ENCODE results near the gene ATP5PF. TPM values are rescaled to one million over a fixed set of nuclear protein-coding genes. Genes with fewer than 3 reads are reported as not detected.

The ATP5PF gene
- total and polyA plus RNA-seq, 2 donors (not counting 3 experiments of a cell fraction or from before 2014, with no cell fraction given), result 132 to 194 TPM

DNA sequence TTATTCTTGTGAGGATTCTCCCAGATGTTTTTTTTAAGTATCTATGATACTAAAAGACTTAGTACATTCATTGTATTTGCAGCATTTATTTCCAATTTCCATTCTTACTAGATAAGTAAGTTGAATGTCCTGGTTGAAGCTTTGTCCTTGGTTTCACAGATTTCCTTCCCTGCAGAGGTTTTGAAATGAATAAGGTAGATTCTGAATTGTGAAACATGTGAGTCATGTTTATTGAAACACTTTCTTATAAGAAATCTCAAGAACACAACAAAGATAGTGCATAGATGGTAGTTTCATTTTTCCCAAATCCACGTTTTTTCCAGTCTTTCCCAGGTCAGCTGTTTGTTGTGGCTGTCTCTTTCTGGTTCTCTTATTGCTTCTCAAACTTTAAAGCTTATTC lies 24.9 kb upstream of the ATP5PF start:
- H3K9ac ChIP-seq (replicated peaks; ENCODE audit: extremely low read depth, insufficient read depth, low read length), result no peak overlapping the region
- H3K79me2 ChIP-seq (ENCODE audit: control insufficient read depth, insufficient read depth, low read length), result no peaks in the 10 kb centered on the region
- no peaks in the 10 kb centered on the region for H3K27me3 ChIP-seq (ENCODE audit: control insufficient read depth in 2 of 2, insufficient read depth in 2 of 2, low read length in 2 of 2)
- CTCF ChIA-PET, result interaction anchor here (1.2 to 1.5 kb wide), 2 partner anchors 9 to 15 kb away, joined by 3 read pairs; no protein-coding TSS in a partner anchor
- no peak overlapping the region for H3K4me2 ChIP-seq (ENCODE audit: insufficient read depth, low read length)
- H3K9me1 ChIP-seq (replicated peaks; ENCODE audit: control insufficient read depth, extremely low read depth, insufficient read depth, low read length), result no peaks in the 10 kb centered on the region
- H3K9me3 ChIP-seq (replicated peaks; ENCODE audit: control insufficient read depth, insufficient read depth, low read length), result no peaks in the 10 kb centered on the region
- H3K4me1 ChIP-seq (ENCODE audit: control insufficient read depth, extremely low read depth, insufficient read depth, low read length), result peaks cover 10% of the 10 kb centered on the region
- H3K27ac ChIP-seq (ENCODE audit: insufficient read depth, low read depth, low read length), result no peak overlapping the region
- H3K36me3 ChIP-seq (ENCODE audit: control insufficient read depth in 2 of 2, extremely low read depth in 1 of 2, insufficient read depth in 2 of 2, low read length in 2 of 2), result peaks cover 7 to 9% of the 10 kb centered on the region in 2 experiments
- DNase-seq (ENCODE audit: low read depth, low spot score) (no peak), FAIRE-seq (no peak)
- POLR2A ChIA-PET, result no interaction called here
- no peaks in the 10 kb centered on the region for H4K20me1 ChIP-seq (replicated peaks; ENCODE audit: control insufficient read depth, extremely low read depth, insufficient read depth, low read length)
- TF ChIP-seq JUN (IDR thresholded peaks at IDR 0.05; ENCODE audit: borderline replicate concordance, insufficient read depth, insufficient read length, low read depth) (no peak), FOS (IDR thresholded peaks at IDR 0.05; ENCODE audit: borderline replicate concordance, insufficient read depth, low read length) (no peak), EZH2 (IDR thresholded peaks at IDR 0.05; ENCODE audit: borderline replicate concordance, low read depth, low read length, severe bottlenecking) (no peak)
- TF ChIP-seq, protein P1, sequence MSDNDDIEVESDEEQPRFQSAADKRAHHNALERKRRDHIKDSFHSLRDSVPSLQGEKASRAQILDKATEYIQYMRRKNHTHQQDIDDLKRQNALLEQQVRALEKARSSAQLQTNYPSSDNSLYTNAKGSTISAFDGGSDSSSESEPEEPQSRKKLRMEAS (IDR thresholded peaks at IDR 0.05; ENCODE audit: insufficient read depth, insufficient read length), result no peak
- dilution Hi-C loops (cut with MboI; ENCODE audit: extremely low pct_ligation_motif_present, low sequenced_read_pairs), result no loop called here
- intact Hi-C loops (cut with micrococcal nuclease), result no loop called here
- no peak overlapping the region for H2AFZ ChIP-seq (ENCODE audit: low read depth, low read length)
- no peak overlapping the region for H3K4me3 ChIP-seq (replicated peaks in 1 of 3; ENCODE audit: insufficient read depth in 1 of 3, low read depth in 1 of 3, low read length in 3 of 3)
- no TSS peak for BruUV-seq (replicated peaks)

DNA sequence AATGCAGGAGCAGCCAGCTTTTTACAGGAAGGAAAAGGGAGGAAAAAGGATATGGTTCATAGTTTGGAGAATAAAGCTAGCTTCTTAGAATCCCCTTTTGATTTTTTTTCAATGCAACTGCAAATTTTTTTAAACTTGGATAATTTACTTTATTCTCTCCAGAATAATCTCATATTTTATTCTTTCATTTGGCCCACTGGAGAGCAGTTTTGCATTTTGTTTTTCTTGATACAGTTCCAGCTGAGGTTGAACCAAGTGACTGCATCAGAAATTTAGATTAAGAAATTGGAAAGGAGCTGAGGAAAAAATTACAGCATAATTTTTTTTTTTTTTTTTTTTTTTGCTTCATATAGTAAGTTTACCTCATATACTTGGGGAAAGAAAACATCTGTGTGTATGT lies 22.8 kb upstream of the ATP5PF start:
- Histone ChIP-seq H3K4me3 (replicated peaks in 1 of 3; ENCODE audit: insufficient read depth in 1 of 3, low read depth in 1 of 3, low read length in 3 of 3) (no peak overlapping the region), H3K4me1 (ENCODE audit: control insufficient read depth, extremely low read depth, insufficient read depth, low read length) (peaks cover 10% of the 10 kb centered on the region), H4K20me1 (replicated peaks; ENCODE audit: control insufficient read depth, extremely low read depth, insufficient read depth, low read length) (no peaks in the 10 kb centered on the region), H3K9me3 (replicated peaks; ENCODE audit: control insufficient read depth, insufficient read depth, low read length) (no peaks in the 10 kb centered on the region), H3K4me2 (ENCODE audit: insufficient read depth, low read length) (peak overlapping the region; percentile 7), H3K27ac (ENCODE audit: insufficient read depth, low read depth, low read length) (no peak overlapping the region), H3K9me1 (replicated peaks; ENCODE audit: control insufficient read depth, extremely low read depth, insufficient read depth, low read length) (no peaks in the 10 kb centered on the region), H3K79me2 (ENCODE audit: control insufficient read depth, insufficient read depth, low read length) (no peaks in the 10 kb centered on the region), H3K27me3 (ENCODE audit: control insufficient read depth in 2 of 2, insufficient read depth in 2 of 2, low read length in 2 of 2) (no peaks in the 10 kb centered on the region), H3K9ac (replicated peaks; ENCODE audit: extremely low read depth, insufficient read depth, low read length) (no peak overlapping the region), H3K36me3 (ENCODE audit: control insufficient read depth in 2 of 2, extremely low read depth in 1 of 2, insufficient read depth in 2 of 2, low read length in 2 of 2) (peaks cover 7% of the 10 kb centered on the region in 2 experiments), H2AFZ (ENCODE audit: low read depth, low read length) (no peak overlapping the region)
- dilution Hi-C loops (cut with MboI; ENCODE audit: extremely low pct_ligation_motif_present, low sequenced_read_pairs), result no loop called here
- intact Hi-C loops (cut with micrococcal nuclease), result no loop called here
- FAIRE-seq (no peak), DNase-seq (ENCODE audit: low read depth, low spot score) (peak; percentile 37)
- CTCF ChIA-PET, result interaction anchor here (0.6 to 2.2 kb wide), 8 partner anchors 9 to 591 kb away, joined by 3 to 7 read pairs (median 4); no protein-coding TSS in a partner anchor
- POLR2A ChIA-PET, result no interaction called here
- BruUV-seq (replicated peaks), result no TSS peak
- TF ChIP-seq, protein P2, sequence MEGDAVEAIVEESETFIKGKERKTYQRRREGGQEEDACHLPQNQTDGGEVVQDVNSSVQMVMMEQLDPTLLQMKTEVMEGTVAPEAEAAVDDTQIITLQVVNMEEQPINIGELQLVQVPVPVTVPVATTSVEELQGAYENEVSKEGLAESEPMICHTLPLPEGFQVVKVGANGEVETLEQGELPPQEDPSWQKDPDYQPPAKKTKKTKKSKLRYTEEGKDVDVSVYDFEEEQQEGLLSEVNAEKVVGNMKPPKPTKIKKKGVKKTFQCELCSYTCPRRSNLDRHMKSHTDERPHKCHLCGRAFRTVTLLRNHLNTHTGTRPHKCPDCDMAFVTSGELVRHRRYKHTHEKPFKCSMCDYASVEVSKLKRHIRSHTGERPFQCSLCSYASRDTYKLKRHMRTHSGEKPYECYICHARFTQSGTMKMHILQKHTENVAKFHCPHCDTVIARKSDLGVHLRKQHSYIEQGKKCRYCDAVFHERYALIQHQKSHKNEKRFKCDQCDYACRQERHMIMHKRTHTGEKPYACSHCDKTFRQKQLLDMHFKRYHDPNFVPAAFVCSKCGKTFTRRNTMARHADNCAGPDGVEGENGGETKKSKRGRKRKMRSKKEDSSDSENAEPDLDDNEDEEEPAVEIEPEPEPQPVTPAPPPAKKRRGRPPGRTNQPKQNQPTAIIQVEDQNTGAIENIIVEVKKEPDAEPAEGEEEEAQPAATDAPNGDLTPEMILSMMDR (IDR thresholded peaks at IDR 0.05; ENCODE audit: extremely low read depth in 1 of 2, insufficient read depth in 1 of 2, low read depth in 1 of 2, low read length in 2 of 2), result no peak
- TF ChIP-seq, protein P1 (IDR thresholded peaks at IDR 0.05; ENCODE audit: insufficient read depth, insufficient read length), result no peak
- TF ChIP-seq FOS (IDR thresholded peaks at IDR 0.05; ENCODE audit: borderline replicate concordance, insufficient read depth, low read length) (no peak), POLR2A (IDR thresholded peaks at IDR 0.05; ENCODE audit: low read depth, low read length) (no peak), GATA2 (IDR thresholded peaks at IDR 0.05; ENCODE audit: insufficient read depth, insufficient read length, low read depth, low read length) (no peak), POLR2AphosphoS5 (IDR thresholded peaks at IDR 0.05; ENCODE audit: insufficient read depth, low read depth, low read length) (no peak), JUN (IDR thresholded peaks at IDR 0.05; ENCODE audit: borderline replicate concordance, insufficient read depth, insufficient read length, low read depth) (no peak), EZH2 (IDR thresholded peaks at IDR 0.05; ENCODE audit: borderline replicate concordance, low read depth, low read length, severe bottlenecking) (no peak), MYC (IDR thresholded peaks at IDR 0.05; ENCODE audit: low read depth, low read length) (no peak)
